ENCODE measurements around the gene TMEM117. TPM values are rescaled to one million over a fixed set of nuclear protein-coding genes. Genes with fewer than 3 reads are reported as not detected.
A peak's percentile ranks its signal among the peaks of the same experiment; 100 is the strongest.
"Not testable (repeated sequence)": the region's sequence is repeated elsewhere in the genome, so short reads cannot be mapped to it uniquely, and the experiment has no call there.

The TMEM117 gene
- polyA plus RNA-seq, 4 donors, result 11.4 to 19.7 (median 15.1) TPM

DNA sequence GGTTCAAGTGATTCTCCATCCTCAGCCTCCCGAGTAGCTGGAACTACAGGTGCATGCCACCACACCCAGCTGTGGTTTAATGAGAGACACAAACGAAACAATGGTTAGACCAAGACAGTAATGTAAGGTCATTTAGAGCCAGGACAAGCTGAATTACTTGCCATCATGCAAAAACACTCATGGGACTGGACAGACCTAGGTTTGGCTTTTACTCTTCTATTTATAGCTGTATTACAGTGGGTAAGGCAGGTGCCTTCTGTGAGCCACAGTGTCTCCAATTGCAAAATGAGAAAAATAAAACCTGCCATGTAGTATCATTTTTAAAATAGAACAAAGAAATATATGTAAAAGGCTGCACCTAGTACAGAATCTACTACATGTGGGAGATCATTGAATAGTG is 527.1 kb downstream of the TMEM117 start:
- DNase-seq (ENCODE audit: low read depth in 4 of 4, low spot score in 3 of 4), result no peak

DNA sequence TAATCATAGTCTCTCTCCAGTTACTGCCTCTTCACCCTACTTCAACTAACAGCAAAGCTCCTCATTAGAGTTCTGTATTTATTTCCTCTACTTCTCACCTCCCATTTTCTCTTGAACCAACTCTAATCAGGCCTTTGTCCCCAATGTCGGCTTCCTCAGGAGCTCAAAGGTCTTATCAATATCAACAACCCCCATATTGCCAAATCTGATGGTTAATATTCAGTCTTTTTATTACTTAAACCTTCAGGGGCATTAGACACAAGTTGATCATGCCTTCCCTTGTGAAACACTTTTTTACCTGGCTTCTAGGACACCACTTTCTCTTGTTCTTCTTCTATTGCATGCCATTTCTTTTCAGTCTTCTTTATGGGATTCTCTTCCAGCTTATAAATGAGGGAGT is 531.3 kb downstream of the TMEM117 start:
- no peak for DNase-seq (ENCODE audit: low read depth in 4 of 4, low spot score in 3 of 4)

DNA sequence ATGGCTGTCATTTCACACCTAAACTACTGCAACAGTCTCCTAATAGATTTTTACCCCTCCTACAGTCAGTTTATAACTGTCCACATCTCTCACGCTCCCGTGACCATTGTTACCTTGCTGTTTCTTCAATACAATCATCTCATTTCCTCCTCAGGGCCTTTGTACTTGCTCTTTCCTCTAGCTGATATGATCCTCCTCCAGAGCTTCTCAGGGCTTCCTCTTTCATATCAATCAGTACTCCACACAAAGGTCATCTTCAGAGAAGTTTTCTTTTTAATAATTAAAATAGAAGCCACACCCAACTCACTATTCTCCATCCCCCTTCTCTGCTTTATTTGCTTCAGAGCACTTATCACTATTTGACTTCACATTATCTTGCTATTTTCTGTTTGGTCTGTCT is 532.0 kb downstream of the TMEM117 start:
- no peak for DNase-seq (ENCODE audit: low read depth in 4 of 4, low spot score in 3 of 4)

DNA sequence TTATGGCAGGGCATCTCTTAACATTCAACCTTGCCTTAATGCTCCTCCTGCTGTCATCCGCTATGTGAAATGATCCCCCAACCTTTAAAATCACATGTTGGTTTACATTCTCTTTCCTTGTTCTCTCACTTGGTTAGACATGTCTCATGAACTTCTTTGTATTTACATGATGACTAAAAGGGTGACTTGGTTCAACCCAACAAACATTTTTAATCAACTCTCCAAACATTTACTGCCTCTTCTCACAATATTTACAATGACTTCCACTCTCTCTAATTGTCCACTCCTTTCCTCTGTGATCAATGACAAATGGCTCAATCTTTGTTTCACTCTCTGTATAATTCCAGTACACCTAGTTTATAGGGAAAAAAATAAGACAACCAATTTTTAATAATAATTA is 534.1 kb downstream of the TMEM117 start:
- no peak for DNase-seq (ENCODE audit: low read depth in 4 of 4, low spot score in 3 of 4)

DNA sequence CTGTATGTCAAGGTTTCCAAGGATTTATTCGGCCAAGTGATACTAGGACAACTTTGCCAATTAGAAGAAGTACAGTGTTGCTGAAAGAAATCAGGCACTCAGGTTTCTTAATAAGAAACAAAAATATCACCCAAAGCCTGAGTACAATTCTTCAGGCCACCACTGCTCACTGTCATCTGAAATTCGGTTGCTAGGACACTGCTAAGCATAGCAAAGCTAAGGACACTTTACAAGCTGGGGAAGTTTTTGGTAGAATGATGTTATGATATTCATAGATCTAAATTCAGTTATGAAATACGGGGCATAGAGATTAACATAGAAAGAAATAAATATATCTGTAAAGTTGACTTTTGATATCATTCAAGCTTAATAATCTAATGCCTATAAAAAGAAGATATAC is 535.1 kb downstream of the TMEM117 start:
- no peak for DNase-seq (ENCODE audit: low read depth in 4 of 4, low spot score in 3 of 4)

DNA sequence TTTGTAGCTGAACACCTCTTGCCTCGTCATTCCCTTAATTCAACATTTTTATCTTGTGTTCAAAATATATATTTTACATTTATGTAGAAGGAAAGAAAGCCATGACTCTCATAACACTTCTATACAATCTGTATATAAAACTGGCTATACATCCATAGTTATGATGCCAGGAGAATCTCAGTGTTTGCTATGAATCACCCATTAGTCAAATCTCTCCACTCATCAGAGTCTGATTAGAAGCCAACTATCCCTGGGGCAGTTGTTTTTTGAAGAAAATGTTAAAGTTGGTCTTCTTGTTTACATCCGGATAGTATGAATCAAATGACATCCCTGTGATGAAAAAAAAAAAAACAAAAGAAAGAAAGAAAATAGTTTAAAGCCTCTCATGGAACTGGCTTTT is 536.4 kb downstream of the TMEM117 start:
- DNase-seq (ENCODE audit: low read depth in 4 of 4, low spot score in 3 of 4), result no peak

DNA sequence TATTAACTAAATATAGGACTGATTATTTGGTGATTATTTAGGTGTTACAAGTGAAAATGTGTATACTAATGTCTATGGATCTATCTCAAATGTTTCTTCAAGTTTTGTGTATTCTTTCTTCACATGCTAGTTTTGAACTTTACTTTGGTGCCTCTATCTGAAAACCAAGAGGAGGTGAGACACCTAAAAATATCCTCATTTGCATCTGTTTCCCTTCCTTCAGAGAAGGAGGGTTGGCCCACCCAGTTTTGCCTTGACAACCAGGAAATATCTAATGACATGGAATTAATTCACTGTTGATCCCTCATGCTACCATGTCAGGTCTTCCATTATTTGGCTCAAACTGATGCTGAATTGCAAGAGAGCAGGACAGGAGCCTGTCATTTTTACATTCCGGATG is 539.8 kb downstream of the TMEM117 start:
- no peak for DNase-seq (ENCODE audit: low read depth in 4 of 4, low spot score in 3 of 4)

DNA sequence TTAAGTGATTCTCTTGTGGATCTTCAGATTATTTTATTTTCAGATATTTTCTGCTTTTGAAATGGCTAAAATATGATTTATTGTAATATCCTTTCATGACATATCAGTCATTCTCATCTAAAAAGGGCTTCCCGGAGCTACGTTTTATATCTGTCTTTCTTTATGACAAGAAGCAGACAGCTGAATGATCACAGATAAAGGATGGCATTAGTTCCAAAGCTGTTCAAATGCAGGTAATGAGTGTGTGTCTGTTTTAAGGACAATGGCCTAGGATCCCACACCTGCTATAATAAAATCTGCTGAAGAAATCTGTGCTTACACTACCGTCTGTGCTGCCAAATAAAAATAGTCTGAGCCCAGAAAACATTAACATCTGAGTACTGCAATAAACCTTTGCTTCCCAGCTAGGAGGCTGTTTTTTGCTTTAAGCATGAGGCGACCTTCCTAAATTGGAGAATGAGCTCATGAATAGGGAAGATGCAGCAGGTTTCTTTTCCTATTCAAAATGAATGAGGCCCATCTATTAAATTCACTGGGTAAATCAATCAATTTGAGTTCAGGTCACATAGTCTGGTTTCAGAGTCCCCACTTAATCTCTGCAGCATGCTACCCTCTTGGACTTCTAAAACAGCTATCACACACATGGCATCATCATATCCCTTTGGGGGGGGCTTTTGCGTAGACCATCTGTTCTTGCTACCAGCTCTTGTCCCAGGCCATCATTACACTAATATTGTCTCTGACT is 541.7 kb downstream of the TMEM117 start:
- DNase-seq (ENCODE audit: low read depth in 4 of 4, low spot score in 3 of 4), result no peak

DNA sequence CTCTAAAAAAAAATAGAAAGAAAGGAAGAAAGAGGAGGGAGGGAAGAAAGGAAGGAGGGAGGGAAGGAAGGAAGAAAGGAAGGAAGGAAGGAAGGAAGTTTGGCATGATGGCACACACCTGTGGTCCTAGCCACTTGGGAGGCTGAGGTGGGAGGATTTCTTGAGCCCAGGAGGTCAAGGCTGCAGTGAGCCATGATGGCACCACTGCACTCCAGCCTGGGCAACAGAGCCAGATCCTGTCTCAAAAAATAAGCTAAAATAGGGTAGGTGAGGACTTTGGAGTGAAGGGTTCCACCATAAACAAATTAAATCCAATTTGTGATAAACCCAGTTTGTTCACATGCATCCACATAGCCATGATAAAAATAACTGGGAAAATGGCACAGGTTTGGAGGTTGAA is 543.2 kb downstream of the TMEM117 start:
- not testable (repeated sequence) for DNase-seq (ENCODE audit: low read depth in 4 of 4, low spot score in 3 of 4)

DNA sequence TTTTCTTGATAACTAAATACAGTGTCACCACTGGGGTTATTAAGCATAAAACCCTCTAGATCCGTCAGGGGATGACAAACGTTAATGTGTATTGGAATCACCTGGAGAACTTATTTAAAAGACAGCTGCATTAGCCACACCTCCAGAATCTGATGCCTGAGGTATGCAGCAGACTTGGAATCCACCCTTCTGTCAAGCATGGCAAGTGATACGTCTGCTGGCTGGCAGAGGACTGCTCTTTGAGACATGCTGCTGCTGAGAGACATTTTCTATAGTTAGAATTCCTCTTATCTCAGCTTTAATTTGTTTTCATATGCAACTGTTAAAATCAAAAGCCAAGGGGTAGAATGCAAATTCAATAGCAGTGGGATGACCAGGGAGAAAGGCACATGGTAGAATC is 544.0 kb downstream of the TMEM117 start:
- no peak for DNase-seq (ENCODE audit: low read depth in 4 of 4, low spot score in 3 of 4)

DNA sequence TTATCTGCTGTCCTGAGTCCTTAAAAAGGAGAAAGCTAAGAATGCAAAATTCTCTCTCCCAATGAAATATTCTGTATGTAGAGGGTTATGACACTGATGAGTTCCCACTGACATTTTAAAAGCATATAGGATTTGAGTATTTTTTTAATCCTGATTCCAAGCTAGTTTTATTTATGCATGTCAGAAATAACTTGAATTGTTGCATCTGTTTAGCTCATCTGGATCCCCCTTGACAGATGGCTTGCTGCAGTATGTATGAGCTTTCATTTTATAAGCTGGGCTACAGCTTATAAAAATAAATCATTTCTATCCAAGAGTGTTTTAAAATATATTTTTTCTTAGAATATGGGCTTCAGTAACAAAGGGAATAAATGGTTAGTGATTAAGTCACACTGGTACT is 545.0 kb downstream of the TMEM117 start:
- DNase-seq (ENCODE audit: low read depth in 4 of 4, low spot score in 3 of 4), result no peak

DNA sequence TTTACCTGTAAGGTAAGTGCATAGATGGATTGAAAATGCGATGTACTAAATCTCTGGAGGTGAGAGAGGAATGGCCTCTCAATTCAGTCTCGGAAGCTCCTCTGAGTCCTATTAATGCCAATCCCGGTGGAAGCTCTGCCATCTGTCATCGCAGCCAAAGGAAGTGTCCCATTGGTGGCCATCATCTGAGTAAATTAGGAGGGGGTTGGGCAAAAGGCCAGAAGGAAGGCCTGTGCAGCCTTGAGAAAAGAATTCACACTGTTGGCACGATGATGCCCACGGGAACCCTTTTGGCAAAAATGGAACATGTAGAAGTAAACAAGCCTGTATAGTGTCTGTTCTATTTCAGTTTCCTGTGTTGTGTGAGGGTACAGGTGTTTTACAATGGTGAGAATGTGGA is 545.5 kb downstream of the TMEM117 start:
- DNase-seq (ENCODE audit: low read depth in 4 of 4, low spot score in 3 of 4), result no peak

DNA sequence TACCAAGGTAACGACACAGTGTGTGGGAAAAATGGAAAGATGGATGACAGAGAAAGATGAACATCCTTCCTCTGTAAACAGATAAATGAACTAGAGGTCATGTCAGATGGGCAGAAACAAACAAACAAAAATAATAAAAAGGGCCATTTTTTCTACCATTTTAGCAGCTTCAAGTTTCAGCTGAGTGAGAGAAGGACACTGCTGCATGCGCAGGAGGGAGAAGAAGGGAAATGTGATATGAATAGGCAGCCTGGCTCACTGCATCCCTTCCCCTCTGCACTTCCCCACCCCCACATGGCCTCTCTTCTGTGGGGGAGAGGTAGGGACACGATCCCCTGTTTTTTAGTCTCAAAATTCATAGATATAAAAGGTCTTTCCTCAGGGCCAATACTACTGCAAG is 548.3 kb downstream of the TMEM117 start:
- DNase-seq (ENCODE audit: low read depth in 4 of 4, low spot score in 3 of 4), result peak in 3 of 4 donors; percentile 5 to 15 (median 5)

DNA sequence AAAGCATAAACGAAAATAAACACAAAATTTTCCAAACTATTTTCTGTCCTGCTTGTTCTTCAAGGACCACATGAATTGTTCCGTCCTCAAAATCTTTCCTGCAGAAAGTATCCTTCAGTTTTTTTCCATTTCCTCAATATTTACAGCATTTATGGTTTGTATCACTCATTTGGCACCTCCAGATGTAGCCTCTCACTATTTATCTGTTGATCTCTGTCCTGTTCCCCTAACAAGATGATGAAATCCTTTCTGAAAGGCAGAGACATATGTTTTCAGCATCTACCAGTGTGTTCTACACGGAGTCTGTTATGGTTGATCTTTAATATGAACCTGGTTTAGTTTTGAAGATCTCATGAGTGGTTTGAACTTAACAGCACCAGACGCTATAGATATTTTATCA is 550.1 kb downstream of the TMEM117 start:
- no peak for DNase-seq (ENCODE audit: low read depth in 4 of 4, low spot score in 3 of 4)

DNA sequence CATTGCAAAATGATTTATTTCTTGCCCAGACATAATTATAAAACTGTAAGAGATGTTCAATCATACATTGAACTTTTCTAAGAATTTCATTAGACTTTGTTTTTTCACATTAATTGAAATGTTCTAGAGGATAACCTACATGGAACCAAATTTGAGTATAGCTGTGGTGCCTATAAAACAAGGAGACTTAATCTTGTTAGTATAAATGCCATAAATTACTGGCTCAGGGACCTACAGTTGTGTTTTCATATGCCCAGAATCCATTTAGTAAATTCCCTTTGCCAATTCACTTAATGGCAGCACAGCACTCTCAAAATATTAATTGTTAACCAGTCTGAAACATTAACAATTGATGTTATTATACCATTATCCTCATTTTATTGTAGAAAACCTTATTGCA is 551.7 kb downstream of the TMEM117 start:
- DNase-seq (ENCODE audit: low read depth in 4 of 4, low spot score in 3 of 4), result no peak

DNA sequence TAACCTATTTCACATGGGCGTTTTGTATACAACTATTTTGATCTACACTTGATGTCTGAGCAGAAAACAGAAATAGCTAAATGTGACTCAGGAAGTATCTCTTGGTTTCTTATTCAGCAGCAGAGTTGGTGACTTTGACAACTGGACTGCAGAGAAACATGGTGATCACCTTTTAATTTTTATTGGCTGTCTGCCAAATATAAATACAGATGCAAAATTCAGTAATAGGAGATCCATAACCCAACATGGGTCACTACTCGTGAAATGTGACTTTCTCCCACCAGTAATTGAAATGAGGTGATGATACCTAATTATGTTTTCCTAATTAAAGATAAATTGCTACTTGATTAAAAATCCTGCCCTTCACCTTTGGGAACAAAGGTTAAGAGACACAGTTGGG is 553.2 kb downstream of the TMEM117 start:
- no peak for DNase-seq (ENCODE audit: low read depth in 4 of 4, low spot score in 3 of 4)

DNA sequence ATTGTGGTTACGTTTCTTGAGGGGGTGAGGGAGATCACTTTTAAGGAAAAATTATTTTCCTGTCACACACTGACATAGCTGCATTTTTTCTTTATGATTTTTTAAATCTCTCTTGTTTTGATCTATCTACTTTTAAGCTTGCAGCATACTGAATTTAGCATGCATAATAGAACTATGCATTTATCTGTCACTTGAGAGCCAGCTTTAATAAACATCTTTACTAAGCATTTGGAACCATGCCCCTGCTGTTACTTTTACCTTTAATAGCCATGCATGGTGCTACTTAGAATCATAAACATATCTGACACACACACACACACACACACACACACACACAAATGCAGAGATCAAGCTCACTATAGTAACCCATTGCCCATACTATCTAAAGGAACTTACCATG is 554.0 kb downstream of the TMEM117 start:
- no peak for DNase-seq (ENCODE audit: low read depth in 4 of 4, low spot score in 3 of 4)

DNA sequence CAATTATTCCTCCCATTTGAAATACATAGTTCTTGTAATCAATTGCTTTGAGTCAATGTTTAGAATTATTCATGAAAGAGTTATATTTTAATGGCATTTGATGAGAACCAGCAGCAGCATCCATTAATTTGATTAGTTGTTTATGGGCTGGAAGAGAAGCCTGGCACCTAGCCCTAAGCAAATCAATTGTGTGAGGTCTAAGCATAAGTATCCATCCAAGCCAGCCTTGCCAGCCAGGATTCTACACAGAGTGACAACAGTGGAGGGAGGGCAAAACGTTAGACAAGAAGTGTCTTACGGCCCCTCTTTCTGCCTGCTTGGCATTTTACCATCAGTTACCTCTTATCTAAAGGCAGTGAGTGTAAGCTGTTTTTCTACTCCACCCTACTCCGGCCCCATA is 561.8 kb downstream of the TMEM117 start:
- DNase-seq (ENCODE audit: low read depth in 4 of 4, low spot score in 3 of 4), result no peak

DNA sequence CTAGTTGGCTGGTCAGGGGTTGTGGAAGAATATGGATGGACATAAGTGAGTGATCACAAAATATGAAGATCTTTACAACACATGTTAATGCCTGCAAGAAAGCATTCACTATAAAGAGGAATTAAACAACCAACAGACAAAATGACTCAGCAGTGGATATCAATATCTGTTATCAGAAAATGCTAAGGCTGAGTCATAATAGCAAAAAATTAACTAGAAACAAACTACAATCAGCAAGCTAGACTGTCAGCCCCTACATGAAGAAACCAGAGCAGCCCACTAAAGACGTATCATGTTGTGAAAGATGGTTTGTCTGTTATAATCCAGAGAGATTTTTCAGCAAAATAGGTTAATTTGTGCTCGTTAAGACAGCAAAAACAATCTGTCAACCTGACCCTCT is 567.3 kb downstream of the TMEM117 start:
- no peak for DNase-seq (ENCODE audit: low read depth in 4 of 4, low spot score in 3 of 4)

DNA sequence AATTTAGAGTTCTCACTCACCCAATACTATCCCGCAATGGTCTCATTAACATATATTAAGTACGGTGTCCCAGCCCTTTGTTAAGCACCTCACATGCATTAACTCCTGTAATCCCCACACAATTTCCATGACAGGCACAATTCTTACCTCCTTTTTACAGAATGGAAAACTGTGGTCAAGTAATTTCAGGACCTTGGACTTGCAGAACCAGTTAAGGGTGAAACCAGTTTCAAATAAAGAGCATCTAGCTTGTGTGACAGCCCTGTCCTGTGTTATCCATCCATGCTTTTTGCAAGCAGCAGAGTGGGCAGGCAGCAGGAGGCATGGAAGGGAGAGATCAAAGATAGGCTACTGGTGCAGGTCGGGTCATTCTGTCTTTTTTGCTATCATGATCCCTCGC is 569.4 kb downstream of the TMEM117 start:
- DNase-seq (ENCODE audit: low read depth in 4 of 4, low spot score in 3 of 4), result no peak

DNA sequence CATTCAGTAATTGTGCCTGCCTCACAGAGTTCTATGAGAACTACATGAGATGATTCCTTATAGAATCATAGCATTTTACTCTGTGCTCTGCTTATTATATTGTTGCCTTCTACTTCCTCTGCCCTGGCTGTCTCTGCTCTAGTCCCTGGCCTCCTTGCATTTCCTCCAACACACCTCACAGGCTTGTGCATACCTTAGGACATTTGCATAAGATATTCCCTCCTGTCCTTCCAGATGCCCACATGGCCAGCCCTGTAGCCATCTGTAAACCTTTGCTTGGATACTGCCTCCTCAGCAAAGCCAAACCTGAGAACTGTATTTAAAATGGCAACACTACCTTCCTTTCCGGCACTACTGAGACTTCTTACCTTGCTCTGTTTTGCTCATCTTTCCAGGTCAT is 586.7 kb downstream of the TMEM117 start:
- no peak for DNase-seq (ENCODE audit: low read depth in 4 of 4, low spot score in 3 of 4)

DNA sequence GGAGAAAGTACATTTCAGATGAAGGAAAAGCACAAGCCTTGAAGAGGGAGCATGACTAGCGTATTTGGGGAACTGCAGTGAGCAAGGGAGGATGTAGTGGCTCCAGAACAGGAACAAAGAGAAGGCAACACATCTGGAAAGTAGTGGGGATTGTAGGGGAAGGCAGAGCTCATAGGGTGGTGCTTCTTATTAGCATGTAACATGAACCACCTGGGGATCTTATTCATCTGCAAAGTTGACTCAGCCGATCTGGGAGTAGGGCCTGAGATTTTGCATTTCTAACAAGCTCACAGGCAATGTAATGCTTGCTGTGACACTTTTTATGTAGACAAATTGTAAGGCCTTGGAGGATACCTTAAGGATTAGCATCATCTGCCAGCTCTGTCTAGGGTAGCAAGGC is 592.9 kb downstream of the TMEM117 start:
- no peak for DNase-seq (ENCODE audit: low read depth in 4 of 4, low spot score in 3 of 4)
